SK-N-SH (cell line): Measurements from ENCODE around the gene LNX2. TPM values are rescaled to one million over a fixed set of nuclear protein-coding genes. Genes with fewer than 3 reads are reported as not detected.

ENCODE experiments used
- CTCF ChIA-PET: fragments of 300-600, 350-600 bp; formaldehyde crosslinking; extraction: SDS; loops from one replicate; lab custom pipeline; 2021; lab: Yijun Ruan, JAX
- POLR2A ChIA-PET: fragments of 350-600 bp; sonication (Branson Sonifier 250); formaldehyde crosslinking; extraction: SDS; loops from one replicate; lab custom pipeline; 2020; ENCODE audit warnings: antibody characterized with exemption, inconsistent platforms; lab: Yijun Ruan, JAX
- DNase-seq: peaks from one replicate; pipeline ENCODE4 v3.0.0; 2012
- H2AFZ ChIP-seq: fragments of 200-600 bp; sonication (generic); 2 replicates; pipeline ENCODE4 v1.8.1; 2016; ENCODE audit warnings: antibody characterized with exemption, mild to moderate bottlenecking, low read depth
- H3F3A ChIP-seq: fragments of 200-600 bp; sonication (generic); replicated peaks from 2 replicates; pipeline ENCODE3; 2016; ENCODE audit warnings: antibody characterized with exemption, mild to moderate bottlenecking; ENCODE audit not compliant: insufficient read depth
- H3K27ac ChIP-seq, 2 experiments: fragments of 200-500 bp in 1 of 2; fragments of 200-600 bp in 1 of 2; sonication (Bioruptor generic) in 1 of 2; sonication (generic), shearing (Covaris generic) in 1 of 2; 2 replicates each; pipeline versions ENCODE4 v1.5.1 to v1.6.1; 2014 to 2016; ENCODE audit warnings: low read depth in 2 of 2, inconsistent platforms in 1 of 2, low read length in 1 of 2, mild to moderate bottlenecking in 1 of 2, mixed read lengths in 1 of 2
- H3K27me3 ChIP-seq: fragments of 200-600 bp; sonication (generic), shearing (Covaris generic); 2 replicates; pipeline ENCODE4 v1.6.1; 2016; ENCODE audit warnings: mixed run types; ENCODE audit not compliant: insufficient read depth
- H3K36me3 ChIP-seq, 2 experiments: fragments of 200-500 bp in 1 of 2; fragments of 200-600 bp in 1 of 2; sonication (Bioruptor generic) in 1 of 2; sonication (generic) in 1 of 2; replicated peaks in 1 of 2; 2 replicates each; pipeline versions ENCODE3 to v1.5.1; 2014 to 2016; ENCODE audit warnings: low read length in 1 of 2, mild to moderate bottlenecking in 1 of 2; ENCODE audit not compliant: insufficient read depth in 2 of 2, control insufficient read depth in 1 of 2
- H3K4me1 ChIP-seq, 2 experiments: fragments of 200-500 bp in 1 of 2; fragments of 200-600 bp in 1 of 2; sonication (Bioruptor generic) in 1 of 2; sonication (generic), shearing (Covaris generic) in 1 of 2; 2 replicates each; pipeline versions ENCODE4 v1.5.1 to v1.6.1; 2014 to 2016; ENCODE audit warnings: low read depth in 1 of 2, low read length in 1 of 2, mixed run types in 1 of 2; ENCODE audit not compliant: insufficient read depth in 2 of 2, control insufficient read depth in 1 of 2
- H3K4me2 ChIP-seq: fragments of 200-600 bp; sonication (generic), shearing (Covaris generic); 2 replicates; pipeline ENCODE4 v1.6.1; 2017; ENCODE audit warnings: mixed run types
- H3K4me3 ChIP-seq, 2 experiments: fragments of 200-500 bp in 1 of 2; fragments of 200-600 bp in 1 of 2; sonication (Bioruptor generic) in 1 of 2; sonication (generic), shearing (Covaris generic) in 1 of 2; 2 replicates each; pipeline versions ENCODE4 v1.5.1 to v1.8.1; 2014 to 2016; ENCODE audit warnings: low read depth in 2 of 2, inconsistent platforms in 1 of 2, low read length in 1 of 2, mild to moderate bottlenecking in 1 of 2, mixed read lengths in 1 of 2, moderate library complexity in 1 of 2
- H3K79me2 ChIP-seq: fragments of 200-600 bp; sonication (generic); 2 replicates; pipeline ENCODE4 v1.8.1; 2017; ENCODE audit warnings: mild to moderate bottlenecking; ENCODE audit not compliant: insufficient read depth
- H3K9ac ChIP-seq: fragments of 200-600 bp; sonication (generic); 2 replicates; pipeline ENCODE4 v1.6.1; 2017; ENCODE audit warnings: mixed run types
- H3K9me2 ChIP-seq: fragments of 200-600 bp; sonication (generic); 2 replicates; pipeline ENCODE4 v1.6.1; 2017; ENCODE audit warnings: mixed run types
- H3K9me3 ChIP-seq: fragments of 200-600 bp; sonication (generic); 2 replicates; pipeline ENCODE4 v1.6.1; 2017; ENCODE audit warnings: mixed run types, mild to moderate bottlenecking, moderate library complexity
- H4K20me1 ChIP-seq: fragments of 200-600 bp; sonication (generic); 2 replicates; pipeline ENCODE4 v1.6.1; 2017; ENCODE audit warnings: mild to moderate bottlenecking, mixed run types; ENCODE audit not compliant: insufficient read depth
- ELF1 ChIP-seq: IDR thresholded peaks from 2 replicates; pipeline ENCODE4 v1.4.0; 2012
- EZH2phosphoT487 ChIP-seq: fragments of 200-600 bp; sonication (generic); IDR thresholded peaks from 2 replicates; pipeline ENCODE4 v1.6.1; 2017; ENCODE audit warnings: low read depth, mixed run types, mild to moderate bottlenecking, antibody characterized with exemption, moderate library complexity, borderline replicate concordance
- FOSL2 ChIP-seq: IDR thresholded peaks from 2 replicates; pipeline ENCODE4 v1.4.0; 2012; ENCODE audit warnings: low read depth, mild to moderate bottlenecking, moderate library complexity, borderline replicate concordance
- GABPA ChIP-seq: IDR thresholded peaks from 2 replicates; pipeline ENCODE4 v1.4.0; 2012; ENCODE audit warnings: low read depth, mild to moderate bottlenecking
- GATA2 ChIP-seq: sonication (generic); formaldehyde crosslinking; IDR thresholded peaks from 2 replicates; pipeline ENCODE4 v1.5.0; 2020; ENCODE audit warnings: mild to moderate bottlenecking, missing genetic modification reagents
- MEF2A ChIP-seq: IDR thresholded peaks from 2 replicates; pipeline ENCODE4 v1.4.0; 2012; ENCODE audit warnings: low read depth, borderline replicate concordance
- NFIC ChIP-seq: IDR thresholded peaks from 2 replicates; pipeline ENCODE4 v1.4.0; 2012; ENCODE audit warnings: borderline replicate concordance
- NRF1 ChIP-seq: IDR thresholded peaks from 2 replicates; pipeline ENCODE4 v1.6.1; 2012; ENCODE audit warnings: low read depth, mild to moderate bottlenecking, low read length
- RAD21 ChIP-seq: IDR thresholded peaks from 2 replicates; pipeline ENCODE4 v1.6.1; 2012; ENCODE audit warnings: mild to moderate bottlenecking, low read length
- RCOR1 ChIP-seq: fragments of 150-350 bp; IDR thresholded peaks from 2 replicates; pipeline ENCODE4 v1.6.1; 2017; ENCODE audit warnings: antibody characterized with exemption, low read length
- RFX5 ChIP-seq: IDR thresholded peaks from 2 replicates; pipeline ENCODE4 v1.6.1; 2012; ENCODE audit warnings: mild to moderate bottlenecking, improper control_type of control experiment, low read length
- SIN3A ChIP-seq: IDR thresholded peaks from 2 replicates; pipeline ENCODE4 v1.6.1; 2012; ENCODE audit warnings: low read depth, mild to moderate bottlenecking, low read length, moderate library complexity, borderline replicate concordance
- SMC3 ChIP-seq: IDR thresholded peaks from 2 replicates; pipeline ENCODE4 v1.6.1; 2012; ENCODE audit warnings: low read depth, low read length, improper control_type of control experiment
- TCF12 ChIP-seq: IDR thresholded peaks from 2 replicates; pipeline ENCODE4 v1.4.0; 2012
- USF1 ChIP-seq: IDR thresholded peaks from 2 replicates; pipeline ENCODE4 v1.4.0; 2012; ENCODE audit warnings: low read depth, borderline replicate concordance
- ZBTB33 ChIP-seq: IDR thresholded peaks from 2 replicates; pipeline ENCODE4 v1.4.0; 2012; ENCODE audit warnings: low read depth, borderline replicate concordance
- WGBS: methylation state at CpG from one replicate; pipeline ENCODE4 v1.1.6; 2017; ENCODE audit warnings: low lambda C conversion rate; 5-methylcytosine and 5-hydroxymethylcytosine counted together
- polyA plus RNA-seq, 3 experiments: library from polyadenylated mRNA; depleted of rRNA; stranded (reverse); fragments of >200 nt; gene quantifications; 2 replicates each; pipeline ENCODE4 v1.2.3, GENCODE V29; 2012
- TF ChIP-seq, protein P1 (sequence below): IDR thresholded peaks from 2 replicates; pipeline ENCODE4 v1.6.1; 2012; ENCODE audit warnings: mild to moderate bottlenecking, low read depth, low read length, moderate library complexity
- TF ChIP-seq, protein P2 (sequence below): fragments of 150-350 bp; IDR thresholded peaks from 2 replicates; pipeline ENCODE4 v1.6.1; 2016; ENCODE audit warnings: mild to moderate bottlenecking, low read depth, low read length
- TF ChIP-seq, protein P3 (sequence below): IDR thresholded peaks from 2 replicates; pipeline ENCODE4; 2012

The LNX2 gene
- polyA plus RNA-seq, 1 of the 3 experiments (the other 2 are of a cell fraction), result 3.7 TPM

DNA sequence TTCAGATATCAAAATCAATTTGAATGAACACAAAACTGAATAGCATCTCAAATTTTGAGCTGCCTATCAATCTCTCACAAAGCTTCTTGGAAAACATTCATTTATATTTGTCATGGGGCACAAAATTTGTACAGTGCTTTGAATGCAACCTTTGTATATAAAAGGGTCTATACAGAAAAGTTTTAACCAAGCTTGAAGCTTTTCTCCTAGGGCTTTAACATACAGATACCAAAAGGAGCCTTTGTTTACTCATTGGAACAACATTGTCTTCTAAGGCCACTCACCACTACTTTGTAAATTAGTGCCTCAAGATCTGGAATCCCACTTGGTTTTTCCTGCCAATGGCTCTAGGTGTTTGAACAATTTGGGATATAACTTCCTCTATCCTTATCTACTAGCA is 21.2 kb downstream of the LNX2 start (continued):
- TF ChIP-seq, protein P1, sequence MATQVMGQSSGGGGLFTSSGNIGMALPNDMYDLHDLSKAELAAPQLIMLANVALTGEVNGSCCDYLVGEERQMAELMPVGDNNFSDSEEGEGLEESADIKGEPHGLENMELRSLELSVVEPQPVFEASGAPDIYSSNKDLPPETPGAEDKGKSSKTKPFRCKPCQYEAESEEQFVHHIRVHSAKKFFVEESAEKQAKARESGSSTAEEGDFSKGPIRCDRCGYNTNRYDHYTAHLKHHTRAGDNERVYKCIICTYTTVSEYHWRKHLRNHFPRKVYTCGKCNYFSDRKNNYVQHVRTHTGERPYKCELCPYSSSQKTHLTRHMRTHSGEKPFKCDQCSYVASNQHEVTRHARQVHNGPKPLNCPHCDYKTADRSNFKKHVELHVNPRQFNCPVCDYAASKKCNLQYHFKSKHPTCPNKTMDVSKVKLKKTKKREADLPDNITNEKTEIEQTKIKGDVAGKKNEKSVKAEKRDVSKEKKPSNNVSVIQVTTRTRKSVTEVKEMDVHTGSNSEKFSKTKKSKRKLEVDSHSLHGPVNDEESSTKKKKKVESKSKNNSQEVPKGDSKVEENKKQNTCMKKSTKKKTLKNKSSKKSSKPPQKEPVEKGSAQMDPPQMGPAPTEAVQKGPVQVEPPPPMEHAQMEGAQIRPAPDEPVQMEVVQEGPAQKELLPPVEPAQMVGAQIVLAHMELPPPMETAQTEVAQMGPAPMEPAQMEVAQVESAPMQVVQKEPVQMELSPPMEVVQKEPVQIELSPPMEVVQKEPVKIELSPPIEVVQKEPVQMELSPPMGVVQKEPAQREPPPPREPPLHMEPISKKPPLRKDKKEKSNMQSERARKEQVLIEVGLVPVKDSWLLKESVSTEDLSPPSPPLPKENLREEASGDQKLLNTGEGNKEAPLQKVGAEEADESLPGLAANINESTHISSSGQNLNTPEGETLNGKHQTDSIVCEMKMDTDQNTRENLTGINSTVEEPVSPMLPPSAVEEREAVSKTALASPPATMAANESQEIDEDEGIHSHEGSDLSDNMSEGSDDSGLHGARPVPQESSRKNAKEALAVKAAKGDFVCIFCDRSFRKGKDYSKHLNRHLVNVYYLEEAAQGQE, result no peak
- TF ChIP-seq ELF1 (no peak), ZBTB33 (no peak), SMC3 (no peak), MEF2A (no peak), GATA2 (CRISPR knock-in tag) (no peak), RFX5 (no peak), NRF1 (no peak), EZH2phosphoT487 (no peak)
- TF ChIP-seq, protein P2, sequence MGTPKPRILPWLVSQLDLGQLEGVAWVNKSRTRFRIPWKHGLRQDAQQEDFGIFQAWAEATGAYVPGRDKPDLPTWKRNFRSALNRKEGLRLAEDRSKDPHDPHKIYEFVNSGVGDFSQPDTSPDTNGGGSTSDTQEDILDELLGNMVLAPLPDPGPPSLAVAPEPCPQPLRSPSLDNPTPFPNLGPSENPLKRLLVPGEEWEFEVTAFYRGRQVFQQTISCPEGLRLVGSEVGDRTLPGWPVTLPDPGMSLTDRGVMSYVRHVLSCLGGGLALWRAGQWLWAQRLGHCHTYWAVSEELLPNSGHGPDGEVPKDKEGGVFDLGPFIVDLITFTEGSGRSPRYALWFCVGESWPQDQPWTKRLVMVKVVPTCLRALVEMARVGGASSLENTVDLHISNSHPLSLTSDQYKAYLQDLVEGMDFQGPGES, result no peak

GRCh38 chr13:27595055-27595811 is 25.1 kb downstream of the LNX2 start:
- POLR2A ChIA-PET, result no interaction called here
- Histone ChIP-seq H4K20me1 (no peaks in the 10 kb centered on the region), H3K79me2 (peaks cover 11% of the 10 kb centered on the region; the same call in 1 of the 2 replicates), H2AFZ (no peak overlapping the region), H3K27ac (no peak overlapping the region), H3K9me3 (no peaks in the 10 kb centered on the region), H3K4me1 (peaks cover 0 to 7% of the 10 kb centered on the region in 2 experiments; a peak in 2 of 4 replicates), H3K36me3 (no peaks in the 10 kb centered on the region), H3K4me3 (no peak overlapping the region), H3K27me3 (no peaks in the 10 kb centered on the region), H3F3A (no peaks in the 10 kb centered on the region), H3K9me2 (no peaks in the 10 kb centered on the region), H3K4me2 (no peak overlapping the region), H3K9ac (no peak overlapping the region)
- CTCF ChIA-PET, result no interaction called here
- 89% methylated on average over 2 of the region's 2 CpGs for WGBS
- no peak for DNase-seq
- TF ChIP-seq, protein P3, sequence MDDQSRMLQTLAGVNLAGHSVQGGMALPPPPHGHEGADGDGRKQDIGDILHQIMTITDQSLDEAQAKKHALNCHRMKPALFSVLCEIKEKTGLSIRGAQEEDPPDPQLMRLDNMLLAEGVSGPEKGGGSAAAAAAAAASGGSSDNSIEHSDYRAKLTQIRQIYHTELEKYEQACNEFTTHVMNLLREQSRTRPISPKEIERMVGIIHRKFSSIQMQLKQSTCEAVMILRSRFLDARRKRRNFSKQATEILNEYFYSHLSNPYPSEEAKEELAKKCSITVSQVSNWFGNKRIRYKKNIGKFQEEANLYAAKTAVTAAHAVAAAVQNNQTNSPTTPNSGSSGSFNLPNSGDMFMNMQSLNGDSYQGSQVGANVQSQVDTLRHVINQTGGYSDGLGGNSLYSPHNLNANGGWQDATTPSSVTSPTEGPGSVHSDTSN, result no peak
- TF ChIP-seq RCOR1 (no peak), GATA2 (CRISPR knock-in tag) (no peak), USF1 (no peak), MEF2A (no peak), NFIC (no peak), RFX5 (no peak), GABPA (no peak), ZBTB33 (no peak), SIN3A (no peak), RAD21 (no peak), FOSL2 (no peak), TCF12 (no peak), ELF1 (no peak)
